K562 (cell line): ENCODE results near the gene AP3B2. TPM values are rescaled to one million over a fixed set of nuclear protein-coding genes. Genes with fewer than 3 reads are reported as not detected.
A peak's percentile ranks its signal among the peaks of the same experiment; 100 is the strongest.

ENCODE experiments used
- ATAC-seq: fragments of 200-7000 bp; cut with Tn5 transposase; 3 replicates; pipeline ENCODE4 v1.9.1; 2020; ENCODE audit warnings: moderate library complexity
- BruUV-seq: library from RNA; stranded (reverse); fragments of 400-500 nt; replicated peaks from 2 replicates; lab custom pipeline; 2021; lab: Mats Ljungman, UMichigan
- CTCF ChIA-PET: fragments of 300-600 bp; formaldehyde crosslinking; extraction: SDS; loops from one replicate; lab custom pipeline; 2021; ENCODE audit warnings: low intra/inter-chr PET ratio; lab: Yijun Ruan, JAX
- POLR2A ChIA-PET: fragments of 300-600, 350-650 bp; sonication (Branson Sonifier 250); formaldehyde crosslinking; extraction: SDS; loops from one replicate; lab custom pipeline; 2021; ENCODE audit warnings: antibody characterized with exemption, inconsistent platforms; lab: Yijun Ruan, JAX
- DNase-seq, 4 experiments: peaks; one replicate each; pipeline versions ENCODE4 v3.0.0 to v3.0.0-alpha.2; 2011 to 2018; ENCODE audit warnings: low spot score in 3 of 4, mixed read lengths in 3 of 4; ENCODE audit errors: extremely low read depth in 1 of 4
- FAIRE-seq: peaks from 2 replicates; lab custom pipeline; 2011; peaks lifted over from hg19 to GRCh38; lab: Jason Lieb, UNC
- H2AFZ ChIP-seq: 2 replicates; pipeline ENCODE4 v1.6.0; 2011; ENCODE audit warnings: low read depth, low read length, control low read depth, inconsistent platforms
- H3K27ac ChIP-seq: fragments of 200-600 bp; 3 replicates; pipeline ENCODE4 v1.8.0; 2011; ENCODE audit warnings: low read depth, mild to moderate bottlenecking, control low read depth, inconsistent platforms, low read length, moderate library complexity, mixed read lengths; ENCODE audit errors: extremely low read depth
- H3K27me3 ChIP-seq, 2 experiments: fragments of 300-600 bp in 1 of 2; 2 replicates in 1 of 2; 3 replicates in 1 of 2; pipeline versions ENCODE4 v1.6.0 to v1.8.0; 2011; ENCODE audit warnings: inconsistent platforms in 2 of 2, low read length in 2 of 2, mild to moderate bottlenecking in 1 of 2, mixed read lengths in 1 of 2, moderate library complexity in 1 of 2; ENCODE audit not compliant: control insufficient read depth in 2 of 2, insufficient read depth in 2 of 2
- H3K36me3 ChIP-seq: fragments of 300-600 bp; 3 replicates; pipeline ENCODE4 v1.8.0; 2011; ENCODE audit warnings: mild to moderate bottlenecking, low read length, inconsistent platforms; ENCODE audit not compliant: control insufficient read depth, insufficient read depth
- H3K4me1 ChIP-seq, 2 experiments: fragments of 200-600 bp in 1 of 2; replicated peaks in 1 of 2; 2 replicates in 1 of 2; 3 replicates in 1 of 2; pipeline versions ENCODE4 v1.5.1 to v1.8.0; 2011; ENCODE audit warnings: inconsistent platforms in 2 of 2, low read length in 2 of 2, mild to moderate bottlenecking in 1 of 2, mixed read lengths in 1 of 2, moderate library complexity in 1 of 2; ENCODE audit not compliant: control insufficient read depth in 2 of 2, insufficient read depth in 2 of 2
- H3K4me2 ChIP-seq: 2 replicates; pipeline ENCODE4 v1.6.1; 2011; ENCODE audit warnings: low read length, control low read depth, inconsistent platforms, mixed read lengths; ENCODE audit not compliant: insufficient read depth
- H3K4me3 ChIP-seq: fragments of 200-600 bp; sonication (generic), shearing (Covaris generic); 2 replicates; pipeline ENCODE4 v1.5.1; 2016; ENCODE audit warnings: control low read depth, inconsistent platforms
- H3K79me2 ChIP-seq: fragments of 200-600 bp; 3 replicates; pipeline ENCODE4 v1.8.0; 2011; ENCODE audit warnings: low read length, inconsistent platforms; ENCODE audit not compliant: control insufficient read depth, insufficient read depth
- H3K9ac ChIP-seq, 2 experiments: 2 replicates each; pipeline versions ENCODE4 v1.6.0 to v1.6.1; 2011; ENCODE audit warnings: low read depth in 2 of 2, low read length in 2 of 2, control low read depth in 1 of 2, inconsistent platforms in 1 of 2, mild to moderate bottlenecking in 1 of 2, mixed read lengths in 1 of 2; ENCODE audit not compliant: insufficient read depth in 1 of 2
- H3K9me1 ChIP-seq: one replicate; pipeline ENCODE4 v1.6.0; 2011; ENCODE audit warnings: inconsistent platforms, mild to moderate bottlenecking, low read length, moderate library complexity; ENCODE audit not compliant: control insufficient read depth, insufficient read depth
- H3K9me3 ChIP-seq: replicated peaks from 2 replicates; pipeline ENCODE4 v1.5.1; 2011; ENCODE audit warnings: low read depth, low read length, inconsistent platforms; ENCODE audit not compliant: control insufficient read depth, insufficient read depth
- H4K20me1 ChIP-seq: replicated peaks from 2 replicates; pipeline ENCODE4 v1.6.1; 2011; ENCODE audit warnings: low read length, inconsistent platforms, mixed read lengths; ENCODE audit not compliant: control insufficient read depth, insufficient read depth
- BRCA1 ChIP-seq, 2 experiments: fragments of 450-650 bp in 1 of 2; sonication (generic) in 1 of 2; formaldehyde crosslinking in 1 of 2; IDR thresholded peaks; 2 replicates each; pipeline versions ENCODE4 v1.5.0 to v1.6.1; 2017 to 2020; ENCODE audit warnings: mild to moderate bottlenecking in 1 of 2, missing genetic modification reagents in 1 of 2
- CEBPB ChIP-seq: fragments of 450-650 bp; IDR thresholded peaks from 2 replicates; pipeline ENCODE4 v1.6.1; 2016; ENCODE audit warnings: missing genetic modification characterization, missing compliant biosample characterization
- DEAF1 ChIP-seq: fragments of 450-650 bp; formaldehyde crosslinking; IDR thresholded peaks from 2 replicates; pipeline ENCODE4 v1.4.0; 2020; ENCODE audit warnings: mild to moderate bottlenecking, moderate library complexity
- E2F6 ChIP-seq, 2 experiments: IDR thresholded peaks; 2 replicates each; pipeline ENCODE4 v1.6.1; 2011; ENCODE audit warnings: borderline replicate concordance in 1 of 2, control low read depth in 1 of 2, low read depth in 1 of 2, low read length in 1 of 2, mild to moderate bottlenecking in 1 of 2, mixed read lengths in 1 of 2, moderate library complexity in 1 of 2; ENCODE audit not compliant: insufficient read depth in 1 of 2, insufficient read length in 1 of 2, poor library complexity in 1 of 2, severe bottlenecking in 1 of 2; ENCODE audit errors: extremely low read depth in 1 of 2
- EGR1 ChIP-seq: fragments of 450-650 bp; conservative IDR thresholded peaks from 2 replicates; pipeline ENCODE4 v1.6.1; 2017; ENCODE audit warnings: mild to moderate bottlenecking
- NR2C1 ChIP-seq, 2 experiments: fragments of 450-650 bp; IDR thresholded peaks; 2 replicates each; pipeline ENCODE4 v1.6.1; 2017; ENCODE audit warnings: mild to moderate bottlenecking in 2 of 2, antibody characterized with exemption in 1 of 2, inconsistent platforms in 1 of 2, missing compliant biosample characterization in 1 of 2, missing genetic modification characterization in 1 of 2
- RNF219 ChIP-seq: fragments of 250-450 bp; sonication (Bioruptor Pico); IDR thresholded peaks from 2 replicates; pipeline ENCODE4 v1.5.0; 2022; ENCODE audit warnings: mild to moderate bottlenecking
- ZC3H4 ChIP-seq: sonication (generic); formaldehyde crosslinking; IDR thresholded peaks from 2 replicates; pipeline ENCODE4 v1.9.0; 2021; ENCODE audit warnings: missing genetic modification reagents, borderline replicate concordance
- ZNF253 ChIP-seq: fragments of 250-450 bp; sonication (Bioruptor Pico); conservative IDR thresholded peaks from 2 replicates; pipeline ENCODE4 v1.6.1; 2021; ENCODE audit warnings: mild to moderate bottlenecking
- ZNF280A ChIP-seq: fragments of 450-650 bp; IDR thresholded peaks from 2 replicates; pipeline ENCODE4 v1.6.1; 2018; ENCODE audit warnings: mild to moderate bottlenecking, low read depth; ENCODE audit not compliant: partially characterized antibody
- ZNF282 ChIP-seq: sonication (generic); formaldehyde crosslinking; IDR thresholded peaks from 2 replicates; pipeline ENCODE4 v1.8.1; 2023; ENCODE audit warnings: missing genetic modification reagents
- ZNF316 ChIP-seq: fragments of 450-650 bp; IDR thresholded peaks from 2 replicates; pipeline ENCODE4 v1.6.1; 2016
- WGBS: fragments of 100-300 bp; shearing (Covaris generic); methylation state at CpG from one replicate; pipeline ENCODE4 v1.1.6; 2016; ENCODE audit warnings: low coverage, mixed read lengths; ENCODE audit not compliant: insufficient coverage; ENCODE audit errors: missing lambda C conversion rate; 5-methylcytosine and 5-hydroxymethylcytosine counted together
- in situ Hi-C: fragments of 300-500 bp; cut with MboI; formaldehyde crosslinking; loops from 4 replicates; pipeline ENCODE4 v1.15.0; 2018; ENCODE audit warnings: inconsistent platforms, mixed read lengths
- intact Hi-C: fragments of 100-400 bp; cut with micrococcal nuclease; formaldehyde crosslinking; loops from 2 replicates; pipeline ENCODE4 v1.14.2; 2022
- polyA plus RNA-seq, 8 experiments: library from polyadenylated mRNA; depleted of rRNA in 4 of 8; stranded (reverse) in 5 of 8; unstranded in 3 of 8; fragments of >200 nt; fragmentation: Nextera tagmentation in 2 of 8; fragmentation: Illumina TruSeq in 1 of 8; extraction: Ambion mirVana in 2 of 8; extraction: Trizol in 1 of 8; gene quantifications; 2 replicates each; pipeline versions ENCODE4 v1.2.1 to v1.2.3, GENCODE V29; 2011 to 2014; ENCODE audit warnings: inconsistent platforms in 1 of 8, missing spikeins in 1 of 8
- total RNA-seq, 7 experiments: library from RNA; depleted of rRNA in 6 of 7; stranded (reverse); fragments of >200 nt in 6 of 7; fragmentation: Illumina TruSeq in 2 of 7; extraction: Trizol in 2 of 7; gene quantifications; 2 replicates each; pipeline versions ENCODE4 v1.2.1 to v1.2.3, GENCODE V29; 2011 to 2021; ENCODE audit warnings: low replicate concordance in 1 of 7

AP3B2 gene
- total and polyA plus RNA-seq, 9 of the 15 experiments (the other 6 are each of a cell fraction or from before 2014, with no cell fraction given), result 0.03 to 0.15 (median 0.10) TPM; not detected in 2

GRCh38 chr15:82648257-82649103 lies 61.2 kb downstream of the AP3B2 start:
- in situ Hi-C loops, result no loop called here
- CTCF ChIA-PET, result no interaction called here
- Histone ChIP-seq H4K20me1 (no peaks in the 10 kb centered on the region), H3K4me2 (peak overlapping the region; percentile 83), H3K9ac (peak overlapping the region in 1 of 2 experiments; percentile 91; a peak in 2 of 4 replicates), H3K9me1 (no peaks in the 10 kb centered on the region), H3K36me3 (no peaks in the 10 kb centered on the region), H3K27me3 (no peaks in the 10 kb centered on the region), H3K4me1 (peaks cover 38 to 56% of the 10 kb centered on the region in 2 experiments), H3K79me2 (peaks cover 37% of the 10 kb centered on the region), H3K9me3 (no peaks in the 10 kb centered on the region), H3K4me3 (peak overlapping the region; percentile 44), H2AFZ (peak overlapping the region; percentile 84), H3K27ac (peak overlapping the region; percentile 90; the same call in 1 of the 3 replicates)
- DNase-seq (peak in 1 of 4 experiments; percentile 26), FAIRE-seq (no peak), ATAC-seq (no peak)
- no TSS peak for BruUV-seq
- intact Hi-C loops, result loop anchor here (10.0 kb wide), 1 partner anchor 156 kb away; the partner anchor contains the start of genes FSD2 and WHAMM
- POLR2A ChIA-PET, result interaction anchor here (0.7 to 2.2 kb wide), 6 partner anchors 12 to 364 kb away, joined by 3 to 7 read pairs (median 3); partner anchors contain the start of gene RPS17
- 77% methylated on average over 28 of the region's 41 CpGs for WGBS
- no peak for TF ChIP-seq NR2C1 (IDR thresholded peaks at IDR 0.05)
- no peak for TF ChIP-seq NR2C1 (tag; IDR thresholded peaks at IDR 0.05)
- TF ChIP-seq ZNF253 (CRISPR knock-in tag), result no peak
- no peak for TF ChIP-seq EGR1
- TF ChIP-seq RNF219 (CRISPR knock-in tag), result no peak
- TF ChIP-seq BRCA1 (IDR thresholded peaks at IDR 0.05), result no peak
- TF ChIP-seq BRCA1 (CRISPR knock-in tag; IDR thresholded peaks at IDR 0.05), result 0 out of 2 replicates have a peak, but pooled peaks have one; percentile 62
- TF ChIP-seq E2F6 (IDR thresholded peaks at IDR 0.05; ENCODE audit: borderline replicate concordance in 1 of 2, extremely low read depth in 1 of 2, insufficient read depth in 1 of 2, insufficient read length in 1 of 2, low read depth in 1 of 2, low read length in 1 of 2, poor library complexity in 1 of 2, severe bottlenecking in 1 of 2), result no peak
- TF ChIP-seq ZNF280A, result no peak
- 0 out of 2 replicates have a peak, but pooled peaks have one; percentile 37 for TF ChIP-seq ZC3H4
- TF ChIP-seq ZNF282 (CRISPR knock-in tag), result 0 out of 2 replicates have a peak, but pooled peaks have one; percentile 26
- no peak for TF ChIP-seq CEBPB (tag)
- no peak for TF ChIP-seq DEAF1 (CRISPR knock-in tag)
- TF ChIP-seq ZNF316, result no peak
